ENCODE data around the gene CFAP58.

Gene CFAP58

DNA sequence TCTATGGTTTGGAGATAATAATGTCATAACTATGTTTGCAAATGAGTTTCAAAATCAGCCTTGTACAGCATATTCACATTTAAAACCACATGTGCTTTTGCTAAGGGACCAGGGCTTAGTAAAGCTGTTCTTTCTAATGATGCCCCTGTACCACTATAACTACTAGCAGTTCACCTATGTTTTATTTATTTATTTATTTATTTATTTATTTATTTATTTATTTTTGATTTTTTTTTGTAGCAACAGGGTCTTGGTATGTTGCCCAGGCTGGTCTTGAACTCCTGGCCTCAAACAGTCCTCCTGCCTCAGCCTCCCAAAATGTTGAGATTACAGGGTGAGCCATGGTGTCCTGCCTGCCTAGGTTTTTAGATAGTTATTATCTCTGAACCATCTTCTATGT lies 96.9 kb downstream of the CFAP58 start:
- TF ChIP-seq POLR2AphosphoS5 (IDR thresholded peaks at IDR 0.05; ENCODE audit: low read depth, low read length) (no peak), FOXP2 (optimal IDR thresholded peaks at IDR 0.05; ENCODE audit: borderline replicate concordance, extremely low read depth, extremely low read length, insufficient read depth) (no peak), SIN3A (IDR thresholded peaks at IDR 0.05; ENCODE audit: borderline replicate concordance, insufficient read depth, low read length) (no peak), REST (IDR thresholded peaks at IDR 0.05; ENCODE audit: insufficient read depth in 1 of 2, low read depth in 2 of 2, low read length in 2 of 2) (no peak), TAF1 (IDR thresholded peaks at IDR 0.05; ENCODE audit: borderline replicate concordance, insufficient read depth, low read length) (no peak)

GRCh38 chr10:104450954-104451353 lies 97.3 kb downstream of the CFAP58 start:
- TF ChIP-seq TAF1 (IDR thresholded peaks at IDR 0.05; ENCODE audit: borderline replicate concordance, insufficient read depth, low read length) = no peak
- TF ChIP-seq FOXP2 (optimal IDR thresholded peaks at IDR 0.05; ENCODE audit: borderline replicate concordance, extremely low read depth, extremely low read length, insufficient read depth) = no peak
- no peak for TF ChIP-seq POLR2AphosphoS5 (IDR thresholded peaks at IDR 0.05; ENCODE audit: low read depth, low read length)
- no peak for TF ChIP-seq REST (IDR thresholded peaks at IDR 0.05; ENCODE audit: insufficient read depth in 1 of 2, low read depth in 2 of 2, low read length in 2 of 2)
- TF ChIP-seq SIN3A (IDR thresholded peaks at IDR 0.05; ENCODE audit: borderline replicate concordance, insufficient read depth, low read length) = no peak

- TF ChIP-seq SIN3A (IDR thresholded peaks at IDR 0.05; ENCODE audit: borderline replicate concordance, insufficient read depth, low read length) (no peak), TAF1 (IDR thresholded peaks at IDR 0.05; ENCODE audit: borderline replicate concordance, insufficient read depth, low read length) (no peak), FOXP2 (optimal IDR thresholded peaks at IDR 0.05; ENCODE audit: borderline replicate concordance, extremely low read depth, extremely low read length, insufficient read depth) (no peak), REST (IDR thresholded peaks at IDR 0.05; ENCODE audit: insufficient read depth in 1 of 2, low read depth in 2 of 2, low read length in 2 of 2) (no peak), POLR2AphosphoS5 (IDR thresholded peaks at IDR 0.05; ENCODE audit: low read depth, low read length) (no peak)
Observed at GRCh38 chr10:104452977-104453376, 99.3 kb downstream of the CFAP58 start.

GRCh38 chr10:104456802-104457542 lies 103.3 kb downstream of the CFAP58 start:
- TF ChIP-seq POLR2AphosphoS5 (IDR thresholded peaks at IDR 0.05; ENCODE audit: low read depth, low read length) (no peak), TAF1 (IDR thresholded peaks at IDR 0.05; ENCODE audit: borderline replicate concordance, insufficient read depth, low read length) (no peak), SIN3A (IDR thresholded peaks at IDR 0.05; ENCODE audit: borderline replicate concordance, insufficient read depth, low read length) (no peak)

DNA sequence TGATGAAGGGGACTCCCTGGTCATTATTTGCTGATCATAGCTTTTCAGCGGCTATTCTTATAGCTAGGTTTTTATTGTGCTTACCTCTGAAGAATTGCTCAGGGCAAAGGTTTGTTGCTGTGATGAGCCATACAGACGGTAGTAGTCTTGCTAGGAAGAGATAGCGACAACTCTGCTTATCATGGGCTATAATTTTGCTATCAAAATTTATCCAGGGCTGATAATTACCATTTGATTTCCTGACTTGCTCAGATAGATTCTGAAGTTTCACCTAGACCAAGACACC lies 103.9 kb downstream of the CFAP58 start:
- TF ChIP-seq POLR2AphosphoS5 (IDR thresholded peaks at IDR 0.05; ENCODE audit: low read depth, low read length) = no peak
- TF ChIP-seq TAF1 (IDR thresholded peaks at IDR 0.05; ENCODE audit: borderline replicate concordance, insufficient read depth, low read length) = no peak
- no peak for TF ChIP-seq SIN3A (IDR thresholded peaks at IDR 0.05; ENCODE audit: borderline replicate concordance, insufficient read depth, low read length)
- no peak for TF ChIP-seq FOXP2 (optimal IDR thresholded peaks at IDR 0.05; ENCODE audit: borderline replicate concordance, extremely low read depth, extremely low read length, insufficient read depth)
- TF ChIP-seq REST (IDR thresholded peaks at IDR 0.05; ENCODE audit: insufficient read depth in 1 of 2, low read depth in 2 of 2, low read length in 2 of 2) = no peak
